Measurements from ENCODE around the gene CCDC190. TPM values are rescaled to one million over a fixed set of nuclear protein-coding genes. Genes with fewer than 3 reads are reported as not detected.
A peak's percentile ranks its signal among the peaks of the same experiment; 100 is the strongest.
"Not testable (repeated sequence)": the region's sequence is repeated elsewhere in the genome, so short reads cannot be mapped to it uniquely, and the experiment has no call there.

Gene CCDC190
- total RNA-seq, 1 experiment from 2014 or later: 2.7 TPM

DNA sequence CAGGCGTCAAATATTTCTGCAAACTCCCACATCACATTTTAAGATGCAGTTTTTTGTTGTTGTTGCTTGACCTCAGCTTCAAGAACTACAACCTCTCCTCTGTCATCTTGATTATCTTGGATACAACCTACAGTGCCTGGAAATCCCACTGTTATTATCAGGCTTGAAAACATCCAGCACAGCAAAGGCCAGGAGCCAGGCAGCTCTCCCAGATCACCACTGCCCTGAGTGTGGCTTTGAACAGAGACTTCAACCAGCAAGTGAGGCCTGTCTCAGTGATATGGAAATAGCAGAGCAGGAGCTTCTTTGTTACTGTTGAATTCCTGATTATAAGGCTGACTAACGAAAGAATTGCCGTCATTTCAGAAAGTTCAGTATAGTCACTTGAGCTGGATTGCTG lies 28.5 kb downstream of the CCDC190 start:
- no peak for DNase-seq (ENCODE audit: low read depth)

DNA sequence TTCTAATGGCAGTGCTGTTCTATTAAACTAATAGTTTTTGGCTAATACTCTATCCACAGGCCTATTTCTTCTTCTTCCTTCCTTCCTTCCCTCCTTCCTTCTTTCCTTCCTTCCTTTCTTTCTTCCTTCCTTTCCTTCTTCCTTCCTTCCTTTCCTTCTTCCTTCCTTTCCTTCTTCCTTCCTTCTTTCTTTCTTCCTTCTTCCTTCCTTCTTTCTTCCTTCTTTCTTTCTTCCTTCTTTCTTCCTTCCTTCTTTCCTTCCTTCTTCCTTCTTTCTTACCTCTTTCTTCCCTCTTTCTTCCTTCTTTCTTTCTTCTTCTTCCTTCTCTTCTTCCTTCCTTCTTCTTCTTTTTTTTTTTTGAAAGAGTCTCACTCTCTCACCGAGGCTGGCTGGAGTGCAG lies 31.7 kb downstream of the CCDC190 start:
- DNase-seq (ENCODE audit: low read depth): no peak

DNA sequence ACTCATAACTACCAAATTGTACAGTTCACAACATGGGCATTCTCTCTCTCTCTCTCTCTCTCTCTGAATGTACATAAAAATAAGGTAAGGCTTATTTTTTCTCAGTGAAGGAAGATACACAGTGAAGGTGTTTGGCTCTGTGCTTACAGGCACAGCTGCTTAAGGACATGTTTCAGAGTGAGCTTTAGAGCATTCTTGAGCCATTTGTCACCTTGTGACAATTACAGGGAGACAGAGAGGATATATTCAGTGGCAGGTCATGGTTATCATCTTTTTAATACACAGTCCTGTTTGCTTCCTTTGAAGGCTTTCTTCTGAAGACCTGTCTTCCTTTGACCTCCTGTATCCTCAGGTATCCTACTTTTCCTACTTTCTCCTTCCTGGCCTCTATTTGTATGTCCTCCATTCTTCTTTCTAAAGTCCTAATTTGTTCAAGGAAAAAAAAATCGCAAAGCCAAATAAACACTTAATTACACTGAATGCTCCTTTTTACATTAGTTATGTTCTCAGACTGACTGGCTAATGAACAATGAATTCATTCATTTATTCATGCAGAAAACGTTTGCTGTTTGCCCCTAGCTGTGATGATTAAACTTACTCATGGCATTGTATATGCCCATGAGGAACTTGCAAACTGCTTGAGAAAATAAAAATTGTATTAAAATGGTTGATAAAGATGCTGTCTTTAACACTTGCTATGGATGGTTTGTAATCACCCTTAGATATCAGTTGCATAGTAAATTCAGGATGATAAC lies 37.0 kb downstream of the CCDC190 start:
- no peak for DNase-seq (ENCODE audit: low read depth)

DNA sequence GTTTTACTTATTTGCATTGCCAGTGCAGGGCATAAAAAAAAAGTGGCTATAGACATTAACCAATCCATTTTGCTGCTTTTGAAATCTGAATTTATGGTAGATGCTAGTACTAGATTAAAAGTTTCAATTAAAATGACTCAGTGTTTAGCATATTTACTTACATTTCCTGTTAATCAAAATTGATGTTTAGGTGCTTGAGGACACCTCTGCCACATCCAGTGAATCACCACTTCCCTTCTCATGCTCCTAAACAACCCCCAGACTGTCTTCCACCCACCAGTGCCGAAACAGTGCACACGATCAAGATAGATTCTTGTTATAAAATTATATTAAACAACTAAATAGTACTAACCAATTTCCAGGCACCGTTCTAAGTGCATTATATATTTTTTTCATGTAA lies 37.7 kb downstream of the CCDC190 start:
- peak; percentile 24 for DNase-seq (ENCODE audit: low read depth)

DNA sequence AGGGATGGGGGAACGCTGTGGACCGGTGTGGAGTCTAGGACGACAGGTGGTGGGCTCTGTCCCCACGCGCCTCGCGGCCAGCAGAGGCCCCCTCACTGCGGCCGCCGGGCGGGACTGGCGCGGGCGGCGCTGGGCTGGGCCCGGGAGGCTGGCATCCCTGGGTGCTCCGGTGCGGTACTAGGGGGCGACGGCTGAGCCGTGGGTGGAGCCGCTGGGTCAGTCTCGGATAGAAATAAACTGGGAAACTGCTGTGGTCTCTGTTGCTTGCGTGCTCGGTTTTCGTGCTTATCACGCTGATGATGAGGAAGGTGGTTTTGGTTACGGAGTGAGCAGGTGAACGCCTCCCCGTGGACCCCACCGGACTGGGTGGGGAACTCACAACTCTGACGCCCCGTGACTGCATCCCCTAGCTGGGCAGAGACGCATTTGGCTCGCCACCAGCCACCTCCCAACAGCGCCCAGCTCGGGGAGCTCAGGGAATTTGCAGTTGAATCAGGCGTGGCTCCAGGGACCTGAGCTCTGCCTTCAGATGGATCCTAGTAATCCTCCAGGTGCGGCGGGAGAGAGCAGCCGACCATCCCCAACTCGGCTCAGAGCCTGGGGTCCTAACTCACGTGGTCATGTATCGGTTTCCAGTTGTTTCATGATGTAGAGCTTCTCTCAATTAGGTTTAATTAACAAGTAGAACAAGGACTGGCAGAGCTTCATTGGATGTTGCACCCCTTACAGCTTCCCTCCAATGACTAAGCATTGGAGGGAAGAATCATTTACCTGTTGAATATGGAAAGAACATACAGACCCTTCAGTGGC lies 38.4 kb downstream of the CCDC190 start:
- DNase-seq (ENCODE audit: low read depth): peak; percentile 34

DNA sequence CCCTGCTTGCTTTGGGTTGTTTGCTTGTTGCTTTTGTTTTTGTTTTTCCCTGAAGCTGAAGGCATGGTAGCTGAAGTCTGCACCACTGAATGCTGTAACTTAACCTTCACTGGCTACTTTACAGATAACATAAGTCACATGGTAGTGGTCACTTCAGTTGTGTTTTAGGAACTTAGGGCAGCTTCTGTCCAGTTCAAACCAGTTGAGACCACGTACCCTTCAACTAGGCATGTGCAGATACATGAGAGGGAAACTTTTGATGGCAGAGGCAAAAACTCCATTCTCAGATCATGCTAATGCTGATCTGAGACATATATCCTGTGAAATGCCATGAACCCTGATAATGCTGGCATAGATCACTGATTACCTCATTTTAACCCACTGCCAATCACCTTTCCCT lies 42.3 kb downstream of the CCDC190 start:
- DNase-seq (ENCODE audit: low read depth): not testable (repeated sequence)

DNA sequence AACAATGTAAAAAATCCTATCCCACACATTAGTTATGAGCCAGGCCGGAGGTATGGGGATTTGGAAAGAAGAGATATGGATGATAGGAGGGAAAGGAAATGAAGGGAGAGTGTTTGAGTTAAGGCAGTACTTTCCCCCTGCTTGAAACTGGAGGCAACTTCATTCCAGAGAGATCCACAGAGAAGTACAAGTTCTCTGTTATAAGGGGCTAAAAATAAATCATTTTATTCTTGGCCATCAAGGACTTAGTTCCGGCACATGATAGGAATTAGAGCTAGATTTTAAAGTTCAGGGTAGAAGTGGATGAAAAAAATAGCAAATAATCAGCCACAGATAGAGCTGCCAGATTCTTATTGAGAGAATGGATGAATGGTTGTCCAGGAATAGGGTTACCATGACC lies 42.8 kb downstream of the CCDC190 start:
- DNase-seq (ENCODE audit: low read depth): not testable (repeated sequence)

DNA sequence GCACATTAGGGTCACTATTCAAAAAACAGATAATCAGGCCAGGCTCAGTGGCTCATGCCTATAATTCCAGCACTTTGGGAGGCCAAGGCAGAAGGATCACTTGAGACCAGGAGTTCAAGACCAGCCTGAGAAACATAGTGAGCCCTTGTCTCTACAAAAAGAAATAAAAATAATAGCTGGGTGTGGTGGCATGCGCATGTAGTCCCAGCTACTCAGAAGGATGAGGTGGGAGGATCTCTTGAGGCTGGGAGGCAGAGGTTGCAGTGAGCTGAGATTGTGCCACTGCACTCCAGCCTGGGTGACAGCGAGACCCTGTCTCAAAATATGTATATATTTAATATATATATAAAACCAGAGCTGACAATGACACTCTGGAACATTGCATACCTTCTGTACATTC lies 48.6 kb downstream of the CCDC190 start:
- not testable (repeated sequence) for DNase-seq (ENCODE audit: low read depth)

DNA sequence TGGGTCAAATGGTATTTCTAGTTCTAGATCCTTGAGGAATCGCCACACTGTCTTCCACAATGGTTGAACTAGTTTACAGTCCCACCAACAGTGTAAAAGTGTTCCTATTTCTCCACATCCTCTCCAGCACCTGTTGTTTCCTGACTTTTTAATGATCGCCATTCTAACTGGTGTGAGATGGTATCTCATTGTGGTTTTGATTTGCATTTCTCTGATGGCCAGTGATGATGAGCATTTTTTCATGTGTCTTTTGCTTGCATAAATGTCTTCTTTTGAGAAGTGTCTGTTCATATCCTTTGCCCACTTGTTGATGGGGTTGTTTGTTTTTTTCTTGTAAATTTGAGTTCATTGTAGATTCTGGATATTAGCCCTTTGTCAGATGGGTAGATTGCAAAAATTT lies 53.5 kb downstream of the CCDC190 start:
- DNase-seq (ENCODE audit: low read depth): not testable (repeated sequence)

Other genes starting within 250 kb of the CCDC190 start
- gene DDR2, start 228.7 kb downstream of the CCDC190 start, total RNA-seq (2014; rRNA removed; shearing (Covaris generic)): 17.8 and 23.9 TPM in 2 replicates
- 10.6 and 11.8 TPM in 2 replicates for gene HSD17B7, start 70.5 kb downstream of the CCDC190 start, total RNA-seq (2014; rRNA removed; shearing (Covaris generic))
- 68.6 and 81.8 TPM in 2 replicates for gene RGS4, start 208.2 kb upstream of the CCDC190 start, total RNA-seq (2014; rRNA removed; shearing (Covaris generic))

All from Daoy (cell line).